AG09319 (cell line): ENCODE results near the gene DDT.
"Not testable (repeated sequence)": the region's sequence is repeated elsewhere in the genome, so short reads cannot be mapped to it uniquely, and the experiment has no call there.

Source experiments
- DNase-seq: peaks from one replicate; pipeline ENCODE4 v3.0.0-alpha.2; 2010; ENCODE audit warnings: low read depth; ENCODE audit errors: extremely low read depth
- CTCF ChIP-seq: IDR thresholded peaks from 2 replicates; pipeline ENCODE4 v1.5.1; 2011; ENCODE audit warnings: low read depth, mild to moderate bottlenecking, inconsistent platforms, low read length, moderate library complexity

Gene DDT

GRCh38 chr22:24002851-24003250 is 28.6 kb upstream of the DDT start:
- no peak for DNase-seq
- TF ChIP-seq CTCF: no peak

DNA sequence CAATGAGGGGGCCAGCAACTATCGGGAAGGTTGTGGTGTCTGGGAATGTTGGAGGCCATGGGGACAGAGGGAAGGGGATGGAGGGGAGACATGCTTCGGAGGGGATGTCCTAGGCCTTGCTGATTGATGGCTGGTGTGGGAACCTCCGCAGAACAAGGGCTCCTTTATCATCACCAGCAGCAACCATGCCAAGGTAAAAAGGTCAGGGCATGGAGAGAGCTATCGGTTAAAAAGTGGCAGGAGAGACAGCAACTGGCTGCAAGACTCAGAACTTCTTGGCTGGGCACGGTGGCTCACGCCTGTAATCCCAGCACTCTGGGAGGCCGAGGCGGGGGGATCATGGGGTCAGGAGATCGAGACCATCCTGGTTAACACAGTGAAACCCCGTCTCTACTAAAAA is 28.0 kb upstream of the DDT start:
- no peak for DNase-seq

GRCh38 chr22:24001314-24001713 is 27.1 kb upstream of the DDT start:
- no peak for TF ChIP-seq CTCF
- no peak for DNase-seq

More for the DNA sequence above, 28.0 kb upstream of the DDT start:
- no peak for TF ChIP-seq CTCF

GRCh38 chr22:23999779-24000178 is 25.5 kb upstream of the DDT start:
- DNase-seq: not testable (repeated sequence)

DNA sequence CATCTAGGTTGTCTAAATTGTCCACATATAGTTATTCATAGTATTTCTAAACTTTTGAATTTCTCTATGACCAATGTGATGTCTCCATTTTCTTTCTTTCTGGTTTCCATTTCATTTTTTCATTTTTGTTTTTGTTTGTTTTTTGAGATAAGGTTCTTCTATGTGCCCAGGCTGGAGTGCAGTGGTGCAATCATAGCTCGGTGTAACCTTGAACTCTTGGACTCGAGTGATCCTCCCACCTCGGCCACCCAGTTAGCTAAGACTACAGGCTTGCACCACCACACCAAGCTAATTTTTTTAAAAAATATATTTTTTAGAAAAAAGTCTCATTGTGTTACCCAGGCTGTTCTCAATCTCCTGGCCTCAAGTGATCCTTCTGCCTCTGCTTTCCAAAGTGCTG is 22.9 kb upstream of the DDT start:
- DNase-seq: no peak
- no peak for TF ChIP-seq CTCF

DNA sequence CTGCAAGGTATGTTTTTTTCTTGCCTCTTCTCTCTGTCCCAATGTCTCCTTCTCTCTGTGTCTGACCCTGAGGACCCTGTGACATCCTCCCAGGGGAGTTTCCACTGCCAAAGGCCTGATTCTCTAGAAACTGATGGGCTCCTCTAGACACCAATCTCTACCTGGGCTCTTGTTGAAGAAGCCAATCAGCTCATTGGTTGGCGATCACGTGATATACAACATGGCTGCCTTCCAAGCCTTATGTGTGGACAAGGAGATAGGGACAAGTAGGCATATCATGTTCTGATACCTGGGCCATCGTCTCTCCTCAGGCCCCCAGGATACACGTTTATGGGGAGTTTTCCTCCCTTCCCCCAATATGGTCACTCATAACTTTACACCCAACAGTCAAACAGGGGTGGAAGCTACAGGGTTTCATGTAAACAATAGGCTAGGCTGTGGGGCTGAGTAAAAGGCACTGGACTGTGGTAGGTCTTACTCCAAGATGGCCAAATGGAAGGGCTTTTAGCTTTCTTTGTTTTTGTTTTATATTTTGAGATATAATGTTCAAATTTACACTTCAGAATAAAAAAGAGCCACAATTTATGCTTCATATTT is 19.4 kb upstream of the DDT start:
- not testable (repeated sequence) for DNase-seq

DNA sequence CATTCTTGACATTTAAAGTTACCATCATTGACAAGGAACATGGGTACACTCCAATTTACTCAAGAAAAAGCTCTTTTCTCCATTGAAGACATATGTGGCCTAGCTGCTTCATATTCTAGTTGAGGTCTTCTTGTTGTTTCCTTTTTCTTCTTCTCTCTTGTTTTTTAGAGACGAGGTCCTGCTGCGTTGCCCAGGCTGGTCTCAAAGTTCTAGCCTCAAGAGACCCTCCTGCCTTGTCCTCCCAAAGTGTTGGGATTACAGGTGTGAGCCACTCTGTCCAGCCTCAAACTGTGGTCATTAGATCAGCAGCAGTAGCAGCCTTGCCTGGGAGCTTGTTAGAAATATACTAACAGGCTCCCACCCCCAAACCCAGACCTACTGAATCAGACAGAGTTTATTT is 18.8 kb upstream of the DDT start:
- not testable (repeated sequence) for DNase-seq

DNA sequence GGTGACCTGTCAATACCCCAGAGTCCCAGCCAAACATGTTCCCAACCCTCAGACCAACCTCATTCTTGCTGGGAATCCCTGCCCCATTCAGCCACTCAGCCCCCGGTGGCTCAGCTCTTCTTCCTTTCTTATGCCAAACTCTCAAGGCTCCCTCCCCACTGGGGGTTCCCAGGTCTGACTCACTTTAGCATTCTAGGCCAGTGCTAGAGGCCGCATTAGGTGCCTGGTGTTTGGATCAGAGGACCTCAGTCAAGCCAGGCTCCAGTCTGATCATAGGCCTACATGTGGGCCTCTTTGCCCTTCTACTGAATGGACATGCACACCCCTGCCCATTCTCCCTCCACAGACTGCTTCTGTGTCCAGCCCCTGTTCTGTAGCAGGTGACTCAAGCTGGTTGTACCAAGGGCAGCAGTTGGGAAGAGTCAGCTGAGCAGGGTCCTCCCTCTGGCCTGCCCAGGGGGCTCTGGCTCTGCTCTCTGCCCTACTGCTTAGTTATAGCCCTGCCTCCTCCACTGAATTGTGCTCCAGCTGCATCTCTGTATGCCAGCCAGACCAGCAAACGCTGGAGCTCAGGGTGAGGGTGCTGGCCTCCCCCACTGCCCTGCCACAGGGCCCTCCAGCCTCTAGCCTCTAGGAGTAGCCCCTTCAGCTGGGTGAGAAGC is 15.5 kb upstream of the DDT start:
- DNase-seq: not testable (repeated sequence)

DNA sequence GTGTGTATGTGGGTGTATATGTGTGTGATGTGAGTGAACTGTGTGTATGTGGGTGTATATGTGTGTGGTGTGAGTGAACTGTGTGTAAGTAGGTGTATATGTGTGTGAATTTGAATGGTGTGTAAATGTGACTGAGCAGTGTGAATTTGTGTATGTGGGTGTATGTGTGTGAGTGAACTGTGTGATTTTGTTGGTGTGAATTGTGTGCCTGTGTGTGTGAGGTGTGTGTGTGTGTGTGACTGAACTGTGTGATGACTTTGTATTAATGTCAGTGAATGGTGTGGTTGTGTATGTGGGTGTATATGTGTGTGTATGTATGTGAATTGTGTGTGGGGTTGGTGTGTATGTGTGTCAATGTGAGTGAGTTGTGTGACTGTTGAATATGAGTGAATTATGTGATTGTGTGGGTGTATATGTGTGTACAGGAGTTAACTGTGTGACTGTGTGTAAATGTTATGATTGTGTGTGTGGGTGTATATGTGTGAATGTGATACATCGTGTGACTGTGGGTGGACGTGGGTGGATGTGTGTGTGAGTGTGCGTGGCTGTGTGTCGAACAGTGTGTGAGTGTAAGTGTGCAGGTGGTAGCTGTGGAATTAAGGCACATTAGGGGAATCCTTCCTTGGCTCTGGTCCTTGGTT is 12.4 kb upstream of the DDT start:
- DNase-seq: not testable (repeated sequence)

- DNase-seq: not testable (repeated sequence)
Observed at GRCh38 chr22:23986089-23986488, 11.8 kb upstream of the DDT start.
